IMR-90 (cell line): ENCODE measurements around the gene NBEA. TPM values are rescaled to one million over a fixed set of nuclear protein-coding genes. Genes with fewer than 3 reads are reported as not detected.

ENCODE experiments used
- ATAC-seq: fragments of 200-7000 bp; cut with Tn5 transposase; 2 replicates; pipeline ENCODE4 v1.9.1; 2020; ENCODE audit warnings: low read depth, mild to moderate bottlenecking, moderate library complexity
- BruUV-seq: library from RNA; stranded (reverse); fragments of 400-500 nt; replicated peaks from 2 replicates; lab custom pipeline; 2021; lab: Mats Ljungman, UMichigan
- CTCF ChIA-PET: fragments of 300-600 bp; formaldehyde crosslinking; extraction: SDS; loops from one replicate; lab custom pipeline; 2021; ENCODE audit warnings: antibody characterized with exemption; lab: Yijun Ruan, JAX
- POLR2A ChIA-PET: fragments of 300-600 bp; sonication (Branson Sonifier 250); formaldehyde crosslinking; loops from one replicate; lab custom pipeline; 2022; ENCODE audit warnings: antibody characterized with exemption; ENCODE audit not compliant: unreplicated experiment; lab: Charles Lee
- DNase-seq: peaks from one replicate; pipeline ENCODE4 v3.0.0; 2013
- H2AFZ ChIP-seq: replicated peaks from 2 replicates; pipeline ENCODE3; 2013; ENCODE audit warnings: low read length, mild to moderate bottlenecking; ENCODE audit not compliant: poor library complexity
- H2AK5ac ChIP-seq: 2 replicates; pipeline ENCODE4 v1.6.1; 2013; ENCODE audit warnings: low read depth, low read length, inconsistent platforms
- H2AK9ac ChIP-seq: replicated peaks from 2 replicates; pipeline ENCODE3; 2013; ENCODE audit warnings: mild to moderate bottlenecking, low read depth, low read length, moderate library complexity; ENCODE audit not compliant: poor library complexity
- H2BK120ac ChIP-seq: 2 replicates; pipeline ENCODE4 v1.6.1; 2013; ENCODE audit warnings: low read depth, low read length, inconsistent platforms
- H2BK15ac ChIP-seq: 3 replicates; pipeline ENCODE4 v1.6.1; 2013; ENCODE audit warnings: low read depth, low read length, inconsistent platforms
- H2BK20ac ChIP-seq: 2 replicates; pipeline ENCODE4 v1.6.1; 2013; ENCODE audit warnings: low read depth, mild to moderate bottlenecking, inconsistent platforms, low read length, moderate library complexity
- H2BK5ac ChIP-seq: 2 replicates; pipeline ENCODE4 v1.6.1; 2013; ENCODE audit warnings: mild to moderate bottlenecking, low read depth, low read length, inconsistent platforms; ENCODE audit not compliant: poor library complexity, severe bottlenecking
- H3K14ac ChIP-seq: replicated peaks from 2 replicates; pipeline ENCODE4 v1.6.1; 2013; ENCODE audit warnings: low read depth, low read length, inconsistent platforms
- H3K18ac ChIP-seq: 2 replicates; pipeline ENCODE4 v1.6.1; 2013; ENCODE audit warnings: low read depth, low read length, control low read depth
- H3K23ac ChIP-seq: 2 replicates; pipeline ENCODE4 v1.6.1; 2013; ENCODE audit warnings: low read depth, low read length, inconsistent platforms
- H3K27ac ChIP-seq: 2 replicates; pipeline ENCODE4 v1.5.1; 2013; ENCODE audit warnings: mild to moderate bottlenecking, control low read depth, low read length; ENCODE audit not compliant: insufficient read depth
- H3K27me3 ChIP-seq: 2 replicates; pipeline ENCODE4 v1.6.1; 2013; ENCODE audit warnings: low read length; ENCODE audit not compliant: control insufficient read depth, insufficient read depth
- H3K36me3 ChIP-seq: 2 replicates; pipeline ENCODE4 v1.6.1; 2013; ENCODE audit warnings: low read length, mixed read lengths; ENCODE audit not compliant: control insufficient read depth, insufficient read depth
- H3K4ac ChIP-seq: 2 replicates; pipeline ENCODE4 v1.6.1; 2013; ENCODE audit warnings: low read depth, low read length, inconsistent platforms
- H3K4me1 ChIP-seq: 2 replicates; pipeline ENCODE4 v1.6.1; 2013; ENCODE audit warnings: low read length, mixed read lengths; ENCODE audit not compliant: control insufficient read depth, insufficient read depth
- H3K4me2 ChIP-seq: 2 replicates; pipeline ENCODE4 v1.6.1; 2013; ENCODE audit warnings: low read depth, mild to moderate bottlenecking, control low read depth, low read length, moderate library complexity
- H3K4me3 ChIP-seq: 2 replicates; pipeline ENCODE4 v1.5.1; 2013; ENCODE audit warnings: low read depth, mild to moderate bottlenecking, control low read depth, low read length, moderate library complexity; ENCODE audit not compliant: insufficient read depth
- H3K56ac ChIP-seq: 2 replicates; pipeline ENCODE4 v1.6.1; 2013; ENCODE audit warnings: low read length, inconsistent platforms; ENCODE audit not compliant: insufficient read depth; ENCODE audit errors: extremely low read depth
- H3K79me1 ChIP-seq, 2 experiments: 2 replicates each; pipeline ENCODE4 v1.6.1; 2013; ENCODE audit warnings: low read length in 2 of 2, inconsistent platforms in 1 of 2, low read depth in 1 of 2
- H3K9ac ChIP-seq: 2 replicates; pipeline ENCODE4 v1.6.1; 2013; ENCODE audit warnings: low read depth, low read length, control low read depth
- H3K9me1 ChIP-seq: 2 replicates; pipeline ENCODE4 v1.6.1; 2013; ENCODE audit warnings: low read length, inconsistent platforms; ENCODE audit not compliant: insufficient read depth
- H3K9me3 ChIP-seq: 2 replicates; pipeline ENCODE4 v1.6.1; 2013; ENCODE audit warnings: low read length; ENCODE audit not compliant: control insufficient read depth, insufficient read depth
- H4K20me1 ChIP-seq: 2 replicates; pipeline ENCODE4 v1.6.1; 2013; ENCODE audit warnings: low read length, inconsistent platforms; ENCODE audit not compliant: insufficient read depth
- H4K5ac ChIP-seq: 2 replicates; pipeline ENCODE4 v1.6.1; 2013; ENCODE audit warnings: mild to moderate bottlenecking, low read depth, low read length, control low read depth
- H4K8ac ChIP-seq, 2 experiments: 2 replicates each; pipeline ENCODE4 v1.6.1; 2013; ENCODE audit warnings: low read depth in 2 of 2, low read length in 2 of 2, control low read depth in 1 of 2, inconsistent platforms in 1 of 2
- H4K91ac ChIP-seq: 2 replicates; pipeline ENCODE4 v1.6.1; 2013; ENCODE audit warnings: low read depth, low read length, inconsistent platforms; ENCODE audit not compliant: insufficient read depth
- CEBPB ChIP-seq: IDR thresholded peaks from 2 replicates; pipeline ENCODE4 v1.6.1; 2012; ENCODE audit warnings: low read depth, low read length, improper control_type of control experiment
- CHD1 ChIP-seq: IDR thresholded peaks from 2 replicates; pipeline ENCODE4 v1.6.1; 2012; ENCODE audit warnings: low read depth, low read length, improper control_type of control experiment
- MAFK ChIP-seq: IDR thresholded peaks from 2 replicates; pipeline ENCODE4 v1.6.1; 2012; ENCODE audit warnings: low read depth, low read length, improper control_type of control experiment
- MAZ ChIP-seq: IDR thresholded peaks from 2 replicates; pipeline ENCODE4 v1.6.1; 2012; ENCODE audit warnings: low read depth, mild to moderate bottlenecking, low read length, improper control_type of control experiment, moderate library complexity, borderline replicate concordance
- MXI1 ChIP-seq: IDR thresholded peaks from 2 replicates; pipeline ENCODE4 v1.6.1; 2012; ENCODE audit warnings: low read depth, mild to moderate bottlenecking, low read length, moderate library complexity, borderline replicate concordance
- RAD21 ChIP-seq: IDR thresholded peaks from 2 replicates; pipeline ENCODE4 v1.6.1; 2012; ENCODE audit warnings: low read length, improper control_type of control experiment
- dilution Hi-C: fragments of 300-500 bp; cut with HindIII; formaldehyde crosslinking; loops from one replicate; pipeline ENCODE4 v1.14.3; 2018; ENCODE audit warnings: low sequenced_read_pairs; ENCODE audit not compliant: unreplicated experiment
- in situ Hi-C: fragments of 300-500 bp; cut with MboI; formaldehyde crosslinking; loops from 3 replicates; pipeline ENCODE4 v1.14.3; 2019; ENCODE audit warnings: low sequenced_read_pairs, inconsistent platforms, mixed read lengths
- intact Hi-C: fragments of 100-400 bp; cut with micrococcal nuclease; formaldehyde crosslinking; loops from 2 replicates; pipeline ENCODE4 v1.10.0; 2022
- polyA plus RNA-seq, 3 experiments: library from polyadenylated mRNA; depleted of rRNA; stranded (reverse); fragments of >200 nt; gene quantifications; 2 replicates each; pipeline ENCODE4 v1.2.3, GENCODE V29; 2012; ENCODE audit warnings: low replicate concordance in 1 of 3
- total RNA-seq: library from RNA; depleted of rRNA; stranded (reverse); fragments of >200 nt; gene quantifications from 2 replicates; pipeline ENCODE4 v1.2.3, GENCODE V29; 2012
- TF ChIP-seq, protein P1 (sequence below): fragments of 150-350 bp; IDR thresholded peaks from 2 replicates; pipeline ENCODE4 v1.6.1; 2016; ENCODE audit warnings: low read depth, mild to moderate bottlenecking, low read length, moderate library complexity, borderline replicate concordance
- TF ChIP-seq, protein P2 (sequence below): fragments of 150-350 bp; IDR thresholded peaks from 2 replicates; pipeline ENCODE4 v1.6.1; 2017; ENCODE audit warnings: mild to moderate bottlenecking, antibody characterized with exemption, low read length, low read depth

Gene NBEA
- total and polyA plus RNA-seq, 2 of the 4 experiments (the other 2 are of a cell fraction), result 0.82 to 2.2 TPM

DNA sequence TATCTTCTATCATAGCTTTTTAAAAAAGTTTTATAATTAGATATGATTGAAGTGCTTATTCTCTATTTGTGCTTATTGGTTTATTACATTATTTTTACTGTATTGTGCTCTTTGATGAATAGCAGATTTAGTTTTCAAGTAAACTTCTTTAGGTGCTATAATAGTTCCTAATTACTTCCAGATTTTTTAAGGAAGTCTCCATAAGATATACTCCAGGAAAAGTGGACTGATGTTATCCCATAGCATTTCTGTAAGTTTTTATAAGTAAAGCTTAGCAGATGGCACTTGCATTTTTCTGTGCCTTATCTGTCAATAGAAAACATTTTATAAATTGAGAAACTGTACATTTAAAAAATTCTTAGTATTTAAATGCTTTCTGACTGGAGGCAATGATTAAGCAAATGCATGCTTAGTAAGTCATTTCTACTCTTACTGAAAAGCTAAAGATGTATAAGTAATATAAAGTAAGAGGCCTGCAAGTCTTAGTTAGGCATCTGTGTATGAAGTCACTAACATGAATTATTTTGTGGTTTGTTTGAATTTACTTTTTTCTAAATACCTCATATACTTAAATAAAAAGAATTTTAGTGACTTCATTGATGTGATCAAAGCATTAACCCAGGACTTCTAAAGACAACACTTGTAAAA, 351.6 kb downstream of the NBEA start:
- TF ChIP-seq, protein P1, sequence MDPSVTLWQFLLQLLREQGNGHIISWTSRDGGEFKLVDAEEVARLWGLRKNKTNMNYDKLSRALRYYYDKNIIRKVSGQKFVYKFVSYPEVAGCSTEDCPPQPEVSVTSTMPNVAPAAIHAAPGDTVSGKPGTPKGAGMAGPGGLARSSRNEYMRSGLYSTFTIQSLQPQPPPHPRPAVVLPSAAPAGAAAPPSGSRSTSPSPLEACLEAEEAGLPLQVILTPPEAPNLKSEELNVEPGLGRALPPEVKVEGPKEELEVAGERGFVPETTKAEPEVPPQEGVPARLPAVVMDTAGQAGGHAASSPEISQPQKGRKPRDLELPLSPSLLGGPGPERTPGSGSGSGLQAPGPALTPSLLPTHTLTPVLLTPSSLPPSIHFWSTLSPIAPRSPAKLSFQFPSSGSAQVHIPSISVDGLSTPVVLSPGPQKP, result no peak
- no peak for TF ChIP-seq RAD21
- TF ChIP-seq MAZ, result no peak
- TF ChIP-seq, protein P2, sequence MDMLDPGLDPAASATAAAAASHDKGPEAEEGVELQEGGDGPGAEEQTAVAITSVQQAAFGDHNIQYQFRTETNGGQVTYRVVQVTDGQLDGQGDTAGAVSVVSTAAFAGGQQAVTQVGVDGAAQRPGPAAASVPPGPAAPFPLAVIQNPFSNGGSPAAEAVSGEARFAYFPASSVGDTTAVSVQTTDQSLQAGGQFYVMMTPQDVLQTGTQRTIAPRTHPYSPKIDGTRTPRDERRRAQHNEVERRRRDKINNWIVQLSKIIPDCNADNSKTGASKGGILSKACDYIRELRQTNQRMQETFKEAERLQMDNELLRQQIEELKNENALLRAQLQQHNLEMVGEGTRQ, result no peak
- TF ChIP-seq CHD1, result no peak
- TF ChIP-seq MAFK, result no peak
- no peak for TF ChIP-seq MXI1
- no peak for TF ChIP-seq CEBPB
- ChIA-PET CTCF (no interaction called here), POLR2A (no interaction called here)
- no peak overlapping the region for H3K23ac ChIP-seq
- no peak overlapping the region for H3K4me2 ChIP-seq
- H2AK5ac ChIP-seq, result no peak overlapping the region
- no peaks in the 10 kb centered on the region for H3K36me3 ChIP-seq
- no peak overlapping the region for H2BK15ac ChIP-seq
- H3K27me3 ChIP-seq, result no peaks in the 10 kb centered on the region
- H3K9me3 ChIP-seq, result no peaks in the 10 kb centered on the region
- no peak overlapping the region for H2AFZ ChIP-seq
- H3K14ac ChIP-seq, result no peak overlapping the region
- H4K91ac ChIP-seq, result no peak overlapping the region
- intact Hi-C loops (no loop called here), dilution Hi-C loops (no loop called here), in situ Hi-C loops (no loop called here)
- no peak overlapping the region for H2BK20ac ChIP-seq
- no TSS peak for BruUV-seq
- no peaks in the 10 kb centered on the region for H3K79me1 ChIP-seq
- no peak overlapping the region for H3K18ac ChIP-seq
- no peak overlapping the region for H2BK5ac ChIP-seq
- no peak overlapping the region for H3K27ac ChIP-seq
- no peak for ATAC-seq
- H3K9ac ChIP-seq, result no peak overlapping the region
- no peak overlapping the region for H3K4ac ChIP-seq
- H4K20me1 ChIP-seq, result no peaks in the 10 kb centered on the region
- H3K56ac ChIP-seq, result no peak overlapping the region
- H3K4me3 ChIP-seq, result no peak overlapping the region
- H4K5ac ChIP-seq, result no peak overlapping the region
- H2BK120ac ChIP-seq, result no peak overlapping the region
- H2AK9ac ChIP-seq, result no peak overlapping the region
- H3K4me1 ChIP-seq, result no peaks in the 10 kb centered on the region
- no peaks in the 10 kb centered on the region for H3K9me1 ChIP-seq
- H4K8ac ChIP-seq, result no peak overlapping the region
- DNase-seq, result no peak
